Parathyroid adenoma (tissue), 2 donors: ENCODE data around the gene SLC27A3.
"Not testable (repeated sequence)": the region's sequence is repeated elsewhere in the genome, so short reads cannot be mapped to it uniquely, and the experiment has no call there.

Source experiments
- H2AFZ ChIP-seq: fragments of 300-600 bp; sonication (generic); one replicate; pipeline ENCODE4 v1.7.0; 2017; ENCODE audit warnings: antibody characterized with exemption, mild to moderate bottlenecking
- H3K27ac ChIP-seq: fragments of 300-600 bp; sonication (generic); one replicate; pipeline ENCODE4 v1.7.0; 2017
- H3K27me3 ChIP-seq: fragments of 300-600 bp; sonication (generic); one replicate; pipeline ENCODE4 v1.7.0; 2017; ENCODE audit warnings: low read length; ENCODE audit not compliant: control insufficient read depth, insufficient read depth
- H3K36me3 ChIP-seq: fragments of 300-600 bp; sonication (generic); one replicate; pipeline ENCODE4 v1.7.0; 2017; ENCODE audit warnings: low read length; ENCODE audit not compliant: control insufficient read depth, insufficient read depth
- H3K4me1 ChIP-seq: fragments of 300-600 bp; sonication (generic); one replicate; pipeline ENCODE4 v1.7.0; 2017; ENCODE audit warnings: control low read depth
- H3K4me2 ChIP-seq: fragments of 300-600 bp; sonication (generic); one replicate; pipeline ENCODE4 v1.7.0; 2017; ENCODE audit warnings: low read length
- H3K4me3 ChIP-seq: fragments of 300-600 bp; sonication (generic); one replicate; pipeline ENCODE4 v1.7.0; 2017; ENCODE audit warnings: low read depth, low read length
- H3K79me2 ChIP-seq: fragments of 300-600 bp; sonication (generic); one replicate; pipeline ENCODE4 v1.7.0; 2017; ENCODE audit warnings: control low read depth
- H3K9ac ChIP-seq: fragments of 300-600 bp; sonication (generic); one replicate; pipeline ENCODE4 v1.7.0; 2017; ENCODE audit warnings: mild to moderate bottlenecking
- H3K9me3 ChIP-seq: fragments of 300-600 bp; sonication (generic); one replicate; pipeline ENCODE4 v1.7.0; 2017; ENCODE audit warnings: low read length; ENCODE audit not compliant: control insufficient read depth
- TF ChIP-seq, protein P1 (sequence below): fragments of 300-600 bp; sonication (generic); IDR thresholded peaks from one replicate; pipeline ENCODE4 v1.7.0; 2017; ENCODE audit warnings: antibody characterized with exemption, mild to moderate bottlenecking
- donor health status: primary hyperparathyroidism.

The SLC27A3 gene

DNA sequence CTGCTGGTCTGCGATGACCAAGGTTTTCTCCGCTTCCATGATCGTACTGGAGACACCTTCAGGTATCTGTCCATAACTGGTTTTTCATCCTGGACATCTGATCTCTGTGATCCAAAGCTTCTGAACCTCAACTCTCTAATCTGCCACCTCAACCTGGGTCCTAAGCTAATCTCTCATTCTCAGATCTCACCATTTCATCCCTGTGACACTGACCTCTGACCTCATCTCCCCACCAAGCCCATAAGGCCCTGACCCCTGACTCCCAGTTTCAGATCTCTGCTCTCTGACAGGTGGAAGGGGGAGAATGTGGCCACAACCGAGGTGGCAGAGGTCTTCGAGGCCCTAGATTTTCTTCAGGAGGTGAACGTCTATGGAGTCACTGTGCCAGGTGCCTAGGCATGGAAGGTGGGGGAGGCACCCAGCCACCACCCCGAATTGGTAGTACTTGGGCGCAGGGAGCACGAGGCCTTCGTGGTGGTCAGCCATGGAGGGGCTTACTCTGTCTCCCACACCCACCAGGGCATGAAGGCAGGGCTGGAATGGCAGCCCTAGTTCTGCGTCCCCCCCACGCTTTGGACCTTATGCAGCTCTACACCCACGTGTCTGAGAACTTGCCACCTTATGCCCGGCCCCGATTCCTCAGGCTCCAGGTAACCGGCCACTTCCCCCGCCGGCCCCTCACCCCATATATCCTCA lies 3.8 kb downstream of the SLC27A3 start:
- no peak overlapping the region for H3K4me2 ChIP-seq
- peak overlapping the region; percentile 82 for H3K27ac ChIP-seq
- no peaks in the 10 kb centered on the region for H3K79me2 ChIP-seq
- H3K9me3 ChIP-seq = no peaks in the 10 kb centered on the region
- TF ChIP-seq, protein P1, sequence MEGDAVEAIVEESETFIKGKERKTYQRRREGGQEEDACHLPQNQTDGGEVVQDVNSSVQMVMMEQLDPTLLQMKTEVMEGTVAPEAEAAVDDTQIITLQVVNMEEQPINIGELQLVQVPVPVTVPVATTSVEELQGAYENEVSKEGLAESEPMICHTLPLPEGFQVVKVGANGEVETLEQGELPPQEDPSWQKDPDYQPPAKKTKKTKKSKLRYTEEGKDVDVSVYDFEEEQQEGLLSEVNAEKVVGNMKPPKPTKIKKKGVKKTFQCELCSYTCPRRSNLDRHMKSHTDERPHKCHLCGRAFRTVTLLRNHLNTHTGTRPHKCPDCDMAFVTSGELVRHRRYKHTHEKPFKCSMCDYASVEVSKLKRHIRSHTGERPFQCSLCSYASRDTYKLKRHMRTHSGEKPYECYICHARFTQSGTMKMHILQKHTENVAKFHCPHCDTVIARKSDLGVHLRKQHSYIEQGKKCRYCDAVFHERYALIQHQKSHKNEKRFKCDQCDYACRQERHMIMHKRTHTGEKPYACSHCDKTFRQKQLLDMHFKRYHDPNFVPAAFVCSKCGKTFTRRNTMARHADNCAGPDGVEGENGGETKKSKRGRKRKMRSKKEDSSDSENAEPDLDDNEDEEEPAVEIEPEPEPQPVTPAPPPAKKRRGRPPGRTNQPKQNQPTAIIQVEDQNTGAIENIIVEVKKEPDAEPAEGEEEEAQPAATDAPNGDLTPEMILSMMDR = no peak
- no peak overlapping the region for H3K9ac ChIP-seq
- H3K36me3 ChIP-seq = no peaks in the 10 kb centered on the region
- H2AFZ ChIP-seq = no peak overlapping the region
- no peak overlapping the region for H3K4me3 ChIP-seq
- no peaks in the 10 kb centered on the region for H3K27me3 ChIP-seq
- H3K4me1 ChIP-seq = peaks cover 39% of the 10 kb centered on the region

DNA sequence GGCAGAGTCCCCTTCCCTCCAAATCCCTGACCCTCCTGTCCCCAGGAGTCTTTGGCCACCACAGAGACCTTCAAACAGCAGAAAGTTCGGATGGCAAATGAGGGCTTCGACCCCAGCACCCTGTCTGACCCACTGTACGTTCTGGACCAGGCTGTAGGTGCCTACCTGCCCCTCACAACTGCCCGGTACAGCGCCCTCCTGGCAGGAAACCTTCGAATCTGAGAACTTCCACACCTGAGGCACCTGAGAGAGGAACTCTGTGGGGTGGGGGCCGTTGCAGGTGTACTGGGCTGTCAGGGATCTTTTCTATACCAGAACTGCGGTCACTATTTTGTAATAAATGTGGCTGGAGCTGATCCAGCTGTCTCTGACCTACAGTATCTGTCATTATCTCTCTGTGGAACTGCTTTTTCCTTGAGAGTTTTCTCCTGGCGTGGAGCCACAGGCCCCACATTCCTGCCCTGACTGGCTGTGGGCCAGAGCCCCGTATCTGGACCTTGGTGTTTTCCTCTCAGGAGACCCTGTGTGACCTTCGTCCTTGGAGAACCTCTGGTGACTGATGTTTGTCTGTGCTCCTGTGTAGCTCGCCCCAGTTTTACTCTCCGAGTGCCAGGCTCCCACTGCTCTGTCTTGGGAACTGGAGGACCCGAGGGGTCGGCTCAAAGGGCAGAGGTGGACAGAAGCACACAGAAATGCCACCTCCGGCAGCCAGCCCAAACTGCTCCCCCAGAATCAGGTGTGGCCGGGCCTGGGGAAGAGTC lies 4.8 kb downstream of the SLC27A3 start:
- Histone ChIP-seq H3K4me1 (peaks cover 39% of the 10 kb centered on the region), H3K4me3 (peak overlapping the region; percentile 40), H3K27ac (peak overlapping the region; percentile 82), H3K27me3 (no peaks in the 10 kb centered on the region), H3K79me2 (no peaks in the 10 kb centered on the region), H3K9ac (no peak overlapping the region), H3K9me3 (no peaks in the 10 kb centered on the region), H3K4me2 (peak overlapping the region; percentile 67), H2AFZ (no peak overlapping the region), H3K36me3 (no peaks in the 10 kb centered on the region)
- TF ChIP-seq, protein P1 = no peak

DNA sequence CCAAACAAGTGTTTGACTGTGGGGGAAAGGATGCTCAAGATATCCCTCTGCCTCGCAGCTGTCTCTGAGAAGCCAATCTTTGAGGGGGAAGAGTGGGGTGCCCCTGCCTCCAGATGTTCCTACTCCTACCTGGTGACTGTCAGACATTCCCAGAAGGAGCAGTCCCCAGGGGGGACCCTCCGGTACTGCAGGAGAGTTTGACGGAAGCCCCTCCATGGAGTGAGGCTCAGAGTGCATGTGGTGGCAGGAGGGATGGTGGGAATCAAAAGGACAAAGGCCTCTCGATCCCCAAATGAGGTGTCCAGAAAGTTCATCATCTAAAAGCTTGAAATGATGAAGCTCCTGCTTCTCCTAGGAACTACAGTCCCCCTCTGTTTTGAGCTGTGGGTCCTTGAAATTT lies 5.3 kb downstream of the SLC27A3 start:
- peak overlapping the region; percentile 82 for H3K27ac ChIP-seq
- H3K27me3 ChIP-seq = no peaks in the 10 kb centered on the region
- no peak overlapping the region for H2AFZ ChIP-seq
- no peaks in the 10 kb centered on the region for H3K36me3 ChIP-seq
- H3K4me3 ChIP-seq = peak overlapping the region; percentile 40
- no peak overlapping the region for H3K9ac ChIP-seq
- peaks cover 39% of the 10 kb centered on the region for H3K4me1 ChIP-seq
- peak overlapping the region; percentile 67 for H3K4me2 ChIP-seq
- TF ChIP-seq, protein P1 = no peak
- no peaks in the 10 kb centered on the region for H3K9me3 ChIP-seq
- H3K79me2 ChIP-seq = no peaks in the 10 kb centered on the region

DNA sequence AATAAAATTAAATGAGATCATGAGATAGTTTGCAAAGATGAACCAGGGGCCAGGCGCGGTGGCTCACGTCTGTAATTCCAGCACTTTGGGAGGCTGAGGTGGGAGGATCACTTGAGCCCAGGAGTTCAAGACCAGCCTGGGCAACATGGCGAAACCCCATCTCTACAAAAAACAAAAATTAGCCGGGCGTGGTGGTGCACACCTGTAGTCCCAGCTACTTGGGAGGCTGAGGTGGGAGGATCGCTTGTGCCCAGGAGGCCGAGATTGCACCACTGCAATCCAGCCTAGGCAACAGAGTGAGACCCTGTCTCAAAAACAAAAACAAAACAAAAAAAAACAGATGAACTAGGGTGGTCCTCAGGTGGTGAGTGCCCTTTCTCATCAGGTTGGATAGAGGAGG lies 7.4 kb downstream of the SLC27A3 start:
- H3K9ac ChIP-seq, H3K27me3 ChIP-seq, H2AFZ ChIP-seq, H3K36me3 ChIP-seq, H3K9me3 ChIP-seq, H3K79me2 ChIP-seq: not testable (repeated sequence)
- H3K4me3 ChIP-seq = peak overlapping the region; percentile 96
- H3K4me2 ChIP-seq = peak overlapping the region; percentile 94
- peak overlapping the region; percentile 95 for H3K27ac ChIP-seq
- H3K4me1 ChIP-seq = peaks cover 28% of the 10 kb centered on the region

DNA sequence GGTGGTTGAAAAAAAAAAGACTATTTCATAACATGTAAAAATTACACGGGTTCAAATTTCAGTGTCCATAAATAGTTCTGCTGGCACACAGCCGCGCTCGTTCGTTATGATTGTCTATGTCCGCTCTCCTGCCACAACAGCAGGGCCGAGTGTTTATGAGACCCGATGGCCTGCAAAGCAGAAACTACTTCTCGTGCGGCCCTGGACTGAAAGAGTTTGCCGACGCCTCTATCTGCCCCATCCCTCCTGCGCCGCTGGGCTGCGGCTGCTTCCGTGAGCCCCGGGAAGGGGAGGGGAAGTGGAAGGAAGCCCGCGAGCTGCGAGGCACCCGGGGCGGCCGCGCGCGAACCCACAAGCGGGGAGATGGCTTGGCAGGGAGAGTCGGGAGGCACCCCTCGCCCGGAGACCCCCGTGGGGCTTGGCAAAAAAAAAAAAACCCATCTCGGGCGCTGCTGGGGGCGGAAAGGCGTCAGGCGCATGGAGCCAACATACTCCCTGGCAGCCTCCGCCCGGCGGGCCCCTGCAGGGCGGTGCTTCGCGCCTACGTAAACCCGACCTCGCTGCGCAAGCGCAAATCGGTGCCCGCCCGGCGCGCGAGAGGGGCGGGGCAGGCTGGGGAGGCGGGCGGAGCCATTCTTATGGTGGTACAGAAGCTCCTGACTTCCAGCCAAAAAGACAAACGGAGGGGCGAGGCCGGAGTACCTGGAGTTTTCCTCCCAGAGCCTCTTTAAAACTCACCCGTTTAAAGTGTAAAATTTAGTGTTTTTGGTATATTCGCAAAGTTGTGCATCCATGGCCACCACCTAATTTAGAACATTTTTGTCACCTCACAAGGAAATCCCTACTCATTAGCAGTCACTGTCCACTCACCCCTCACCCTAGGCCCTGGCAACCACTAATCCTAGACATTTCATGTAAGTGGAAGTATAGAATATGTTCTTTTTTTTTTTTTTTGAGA lies 8.3 kb downstream of the SLC27A3 start:
- H3K9me3 ChIP-seq = no peaks in the 10 kb centered on the region
- H3K4me1 ChIP-seq = peaks cover 20% of the 10 kb centered on the region
- H3K9ac ChIP-seq = peak overlapping the region; percentile 76
- H3K4me3 ChIP-seq = peak overlapping the region; percentile 96
- H3K27ac ChIP-seq = peak overlapping the region; percentile 95
- TF ChIP-seq, protein P1 = no peak
- H3K36me3 ChIP-seq = no peaks in the 10 kb centered on the region
- H3K4me2 ChIP-seq = peak overlapping the region; percentile 94
- no peaks in the 10 kb centered on the region for H3K27me3 ChIP-seq
- no peaks in the 10 kb centered on the region for H3K79me2 ChIP-seq
- peak overlapping the region; percentile 87 for H2AFZ ChIP-seq
